B cell (primary cell): ENCODE data around the gene KNG1.

Experiments used
- CTCF ChIP-seq: fragments of 200-600 bp; IDR thresholded peaks from one replicate; pipeline ENCODE4 v1.8.0; 2022; ENCODE audit warnings: antibody characterized with exemption, mild to moderate bottlenecking
- EZH2 ChIP-seq: IDR thresholded peaks from 2 replicates; pipeline ENCODE4 v1.6.1; 2012; ENCODE audit warnings: borderline replicate concordance, low read depth, mild to moderate bottlenecking, moderate library complexity, low read length; ENCODE audit not compliant: insufficient read depth, poor library complexity, severe bottlenecking

GRCh38 chr3:186772281-186772694, 55.1 kb downstream of the KNG1 start:
- no peak for TF ChIP-seq CTCF
- TF ChIP-seq EZH2, result no peak
